Astrocyte of the hippocampus (primary cell): ENCODE results near the gene CD4.
"Not testable (repeated sequence)": the region's sequence is repeated elsewhere in the genome, so short reads cannot be mapped to it uniquely, and the experiment has no call there.

Experiments
- DNase-seq: peaks from one replicate; pipeline ENCODE4 v3.0.0; 2011; ENCODE audit warnings: low read depth, low spot score

CD4 gene

GRCh38 chr12:6788972-6789924 lies at the start of gene CD4:
Gene CD4, plus strand, starts transcription at chr12:6789528. Its CDS starts 10,611 bp downstream, at chr12:6800139.
- no peak for DNase-seq

DNA sequence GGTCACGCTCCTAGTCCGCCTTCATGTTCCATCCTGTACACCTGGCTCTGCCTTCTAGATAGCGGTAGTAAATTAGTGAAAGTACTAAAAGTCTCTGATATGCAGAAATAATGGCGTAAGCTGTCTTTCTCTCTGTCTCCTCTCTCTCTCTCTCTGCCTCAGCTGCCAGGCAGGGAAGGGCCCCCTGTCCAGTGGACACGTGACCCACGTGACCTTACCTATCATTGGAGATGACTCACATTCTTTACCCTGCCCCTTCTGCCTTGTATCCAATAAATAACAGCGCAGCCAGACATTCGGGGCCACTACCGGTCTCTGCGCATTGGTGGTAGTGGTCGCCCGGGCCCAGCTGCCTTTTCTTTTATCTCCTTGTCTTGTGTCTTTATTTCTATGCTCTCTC lies 47.2 kb upstream of the CD4 start:
- not testable (repeated sequence) for DNase-seq

GRCh38 chr12:6742834-6743233 lies 46.5 kb upstream of the CD4 start:
- DNase-seq, result no peak

DNA sequence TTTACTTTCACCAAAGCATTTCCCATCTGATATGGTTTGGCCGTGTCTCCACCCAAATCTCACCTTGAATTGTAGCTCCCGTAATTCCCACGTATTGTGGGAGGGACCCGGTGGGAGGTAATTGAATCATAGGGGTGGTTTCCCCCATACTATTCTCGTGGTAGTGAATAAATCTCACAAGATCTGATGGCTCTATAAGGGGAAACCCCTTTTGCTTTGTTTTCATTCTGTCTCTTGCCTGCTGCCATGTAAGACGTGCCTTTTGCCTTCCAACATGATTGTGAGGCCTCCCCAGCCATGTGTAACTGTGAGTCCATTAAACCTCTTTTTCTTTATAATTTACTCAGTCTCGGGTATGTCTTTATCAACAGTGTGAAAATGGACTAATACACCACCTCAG lies 46.0 kb upstream of the CD4 start:
- not testable (repeated sequence) for DNase-seq

DNA sequence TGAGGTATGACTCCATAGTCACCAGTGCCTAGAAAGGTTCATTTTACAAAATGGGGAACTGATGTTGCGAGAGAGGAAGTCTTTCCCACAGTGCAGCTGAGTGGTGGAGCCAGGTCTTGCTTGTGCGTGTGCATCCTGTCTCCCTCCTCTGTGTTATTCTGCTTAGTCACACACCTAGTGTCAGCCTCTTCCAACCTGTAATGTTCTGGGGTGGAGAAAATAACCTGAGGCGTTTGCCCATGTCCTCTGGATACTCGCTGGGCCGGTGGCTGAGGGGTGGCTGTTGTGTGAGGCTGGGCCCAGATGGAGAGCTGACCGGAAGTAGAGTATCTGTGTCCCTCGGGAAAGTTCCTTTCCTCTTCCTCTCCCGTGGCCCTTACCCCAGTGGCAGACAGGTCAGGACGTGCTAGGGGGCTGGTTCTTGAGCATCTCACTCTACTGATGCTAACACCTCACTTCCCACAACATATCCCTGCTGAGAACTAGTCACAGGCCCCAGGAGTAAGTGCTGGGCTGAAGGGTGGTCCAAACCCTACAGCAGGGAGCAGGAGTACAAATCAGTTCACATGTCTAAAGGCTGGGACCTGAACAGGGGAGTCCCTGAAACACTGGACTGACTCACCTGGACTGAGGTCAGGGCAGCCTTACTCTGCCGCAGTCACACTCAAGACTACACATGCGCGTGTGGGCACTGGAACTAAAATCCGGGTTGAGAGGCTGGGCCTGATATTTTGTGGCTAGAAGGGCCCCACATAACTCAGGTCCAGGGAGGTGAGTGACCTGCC lies 43.4 kb upstream of the CD4 start:
- DNase-seq, result no peak

GRCh38 chr12:6747216-6747615 lies 42.1 kb upstream of the CD4 start:
- no peak for DNase-seq

GRCh38 chr12:6748761-6749160 lies 40.6 kb upstream of the CD4 start:
- no peak for DNase-seq

DNA sequence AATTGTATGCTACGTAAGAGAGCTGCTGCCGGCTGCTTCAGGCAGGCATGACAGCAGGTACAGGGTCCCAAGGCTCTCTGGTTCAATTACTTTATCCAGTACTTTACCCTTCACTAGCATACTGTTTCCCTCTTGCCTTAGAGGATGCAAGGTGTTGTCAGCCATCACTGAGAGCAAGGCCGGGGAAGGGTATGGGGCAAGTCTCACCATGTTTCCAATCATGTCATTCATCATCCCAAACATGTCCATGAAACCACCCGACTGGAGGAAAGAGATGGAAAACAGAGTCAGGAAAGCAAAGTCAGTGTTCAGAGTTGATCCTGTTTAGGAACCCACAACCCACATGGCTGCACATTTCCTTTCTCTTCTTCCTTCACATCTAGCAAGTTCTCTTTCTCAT lies 38.8 kb upstream of the CD4 start:
- no peak for DNase-seq

- no peak for DNase-seq
These were observed 37.6 kb upstream of the CD4 start for GRCh38 chr12:6751767-6752166.

- DNase-seq, result peak; percentile 65
These were observed 37.0 kb upstream of the CD4 start for GRCh38 chr12:6752167-6752920.

GRCh38 chr12:6752921-6753771 lies 36.2 kb upstream of the CD4 start, which contains the start of gene MLF2:
Gene MLF2, minus strand, starts transcription at chr12:6753141. Its CDS starts 807 bp downstream, at chr12:6752334.
- DNase-seq, result peak; percentile 99

DNA sequence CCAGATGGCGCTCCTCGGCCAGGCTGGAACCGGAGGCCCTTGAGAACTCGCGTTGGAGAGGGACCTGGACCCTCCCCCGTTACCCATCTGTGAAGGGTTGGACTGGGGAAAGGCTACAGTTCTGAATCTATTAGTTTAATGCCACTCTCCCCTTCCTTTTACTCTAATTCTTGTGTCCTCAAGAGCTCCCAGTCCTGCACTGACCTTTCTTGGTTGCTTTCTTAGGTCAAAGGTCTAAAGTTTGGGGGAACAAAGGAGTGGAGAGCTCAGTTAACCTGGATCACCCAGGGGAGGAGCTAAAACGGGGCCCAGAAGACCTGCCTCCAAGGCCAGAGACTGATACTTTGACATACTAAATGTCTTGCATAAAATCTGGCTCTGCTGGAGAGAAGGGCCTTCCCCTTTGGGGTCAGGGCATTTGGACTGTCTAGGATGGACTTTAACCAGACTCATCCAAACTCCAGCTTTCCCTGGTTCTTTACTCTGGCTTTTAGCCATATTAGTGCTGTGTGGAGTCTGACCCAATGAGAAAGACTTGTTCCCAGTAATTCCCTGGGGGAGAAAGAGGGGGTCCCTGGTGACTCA lies 35.5 kb upstream of the CD4 start:
- DNase-seq, result no peak

- DNase-seq, result no peak
These were observed 34.9 kb upstream of the CD4 start for GRCh38 chr12:6754411-6754810.

DNA sequence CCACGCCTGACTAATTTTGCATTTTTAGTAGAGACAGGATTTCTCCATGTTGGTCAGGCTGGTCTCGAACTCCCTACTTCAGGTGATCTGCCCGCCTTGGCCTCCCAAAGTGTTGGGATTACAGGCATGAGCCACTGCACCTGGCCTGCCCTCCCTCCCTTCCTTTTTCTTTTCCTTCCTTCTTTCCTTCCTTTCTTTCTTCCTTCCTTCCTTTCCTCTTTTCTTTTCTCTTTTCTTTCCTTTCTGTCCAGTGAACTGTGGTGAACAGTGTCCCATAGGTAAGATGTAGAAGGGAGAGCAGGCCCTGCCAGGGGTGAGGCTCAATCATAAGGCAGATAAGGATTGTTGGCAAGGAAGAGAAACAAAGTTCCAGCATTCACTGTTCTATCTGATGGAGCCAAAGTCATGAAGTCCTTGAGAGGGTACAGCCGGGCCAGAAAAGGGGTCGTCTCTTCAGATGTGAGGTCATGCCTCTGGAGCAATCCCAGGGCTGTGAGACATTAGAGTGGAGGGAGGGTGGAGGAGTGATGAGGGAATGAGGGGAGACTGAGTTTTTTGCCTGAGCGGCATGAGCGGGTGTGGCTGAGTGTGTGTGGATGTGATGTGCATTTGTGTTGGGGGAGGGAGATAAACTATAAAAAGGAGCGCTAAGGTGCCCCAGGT lies 32.2 kb upstream of the CD4 start:
- DNase-seq, result no peak

DNA sequence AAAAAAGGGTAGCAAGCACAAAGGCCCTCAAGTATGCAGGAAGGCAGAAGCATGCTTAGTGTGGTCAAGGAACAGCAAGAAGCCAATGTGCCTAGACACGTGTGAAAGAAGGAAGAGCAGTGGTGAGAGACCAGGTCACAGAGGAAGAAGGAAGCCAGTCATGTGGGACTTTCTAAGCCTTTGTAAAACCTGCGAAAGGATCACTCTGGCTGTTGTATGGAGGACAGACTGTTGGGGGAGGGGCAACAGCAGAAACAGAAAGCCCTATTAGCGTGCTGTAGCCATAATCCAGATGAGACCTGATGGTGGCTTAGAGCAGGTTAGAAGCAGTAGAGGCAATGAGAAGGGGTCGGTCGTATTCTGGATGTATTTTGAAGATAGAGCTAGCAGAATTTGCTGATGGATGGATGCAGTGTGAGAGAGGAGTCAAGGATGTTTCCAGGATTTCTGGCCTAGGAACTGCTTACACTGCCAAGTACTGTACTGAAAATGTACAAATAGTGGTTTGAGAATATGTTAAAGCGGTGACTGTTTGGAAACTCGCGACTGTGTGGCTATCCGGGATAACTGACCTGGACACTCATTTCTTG lies 30.7 kb upstream of the CD4 start:
- no peak for DNase-seq

DNA sequence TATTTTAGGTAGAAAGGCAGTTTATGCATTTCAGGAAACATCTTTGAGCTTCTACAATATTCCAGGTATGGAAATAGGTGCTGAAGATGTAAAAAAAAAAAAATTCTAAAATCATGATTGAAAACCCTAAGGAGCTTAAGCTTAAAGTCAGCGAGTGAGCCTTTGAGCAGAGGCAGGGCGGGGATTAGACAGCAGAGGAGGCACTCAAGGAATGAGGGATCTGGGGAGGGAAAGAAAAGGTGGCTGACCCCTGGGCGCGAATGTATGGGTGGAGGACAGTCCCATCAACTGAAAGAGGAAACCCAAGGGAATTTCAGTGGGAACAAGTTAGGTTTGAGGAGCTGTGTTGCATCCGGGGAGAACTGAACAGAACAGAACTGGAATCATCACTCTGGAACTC lies 29.6 kb upstream of the CD4 start:
- DNase-seq, result no peak

DNA sequence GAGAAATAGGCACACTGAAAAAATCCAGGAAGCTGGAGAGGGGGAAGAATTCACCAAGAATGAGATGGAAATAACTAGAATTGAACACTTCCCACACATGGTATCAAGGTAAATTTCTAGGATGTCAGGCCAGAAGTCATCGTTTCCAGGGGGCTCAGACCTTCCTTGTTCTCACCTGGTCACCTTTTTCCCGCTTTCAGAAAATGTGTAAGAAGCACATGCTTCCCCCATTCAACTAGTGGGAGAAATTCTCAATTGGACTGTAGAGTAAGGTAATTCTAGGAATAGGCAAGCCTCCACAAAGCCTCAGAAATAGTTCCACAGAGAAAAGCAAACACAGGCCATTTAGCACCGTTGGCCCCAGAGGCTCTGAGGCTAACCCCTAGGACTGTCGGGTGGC lies 25.9 kb upstream of the CD4 start:
- no peak for DNase-seq

GRCh38 chr12:6764011-6764828 lies 25.1 kb upstream of the CD4 start:
- DNase-seq, result peak; percentile 98
